NCI-H524 (cell line): ENCODE measurements around the gene HLTF.

Experiments used
- DNase-seq, 2 experiments: peaks; one replicate each; lab custom pipeline; 2025; lab: John Stamatoyannopoulos, UW

HLTF gene

GRCh38 chr3:149016669-149017541 lies 69.4 kb downstream of the HLTF start:
- no peak for DNase-seq

- DNase-seq, result no peak
Measured at GRCh38 chr3:149016242-149016641, 70.1 kb downstream of the HLTF start.

- no peak for DNase-seq
Measured at GRCh38 chr3:149015393-149015792, 70.9 kb downstream of the HLTF start.

- peak in 1 of 2 experiments; percentile 59 for DNase-seq
Measured at GRCh38 chr3:149013726-149014125, 72.6 kb downstream of the HLTF start.

GRCh38 chr3:149011676-149012075 lies 74.7 kb downstream of the HLTF start:
- DNase-seq, result no peak

GRCh38 chr3:149010966-149011365 lies 75.4 kb downstream of the HLTF start:
- DNase-seq, result no peak

- no peak for DNase-seq
Measured at GRCh38 chr3:149010504-149010951, 75.8 kb downstream of the HLTF start.

GRCh38 chr3:149009732-149010131 lies 76.6 kb downstream of the HLTF start:
- DNase-seq, result no peak

- no peak for DNase-seq
Measured at GRCh38 chr3:149007567-149008257, 78.6 kb downstream of the HLTF start.

GRCh38 chr3:149005416-149005815 lies 80.9 kb downstream of the HLTF start:
- no peak for DNase-seq

- DNase-seq, result no peak
Measured at GRCh38 chr3:149004622-149005021, 81.7 kb downstream of the HLTF start.

GRCh38 chr3:149003653-149004305 lies 82.6 kb downstream of the HLTF start:
- no peak for DNase-seq

GRCh38 chr3:149001727-149002126 lies 84.6 kb downstream of the HLTF start:
- no peak for DNase-seq

- no peak for DNase-seq
Measured at GRCh38 chr3:149000206-149000745, 86.1 kb downstream of the HLTF start.

- DNase-seq, result no peak
Measured at GRCh38 chr3:148999806-149000205, 86.5 kb downstream of the HLTF start.

- DNase-seq, result no peak
Measured at GRCh38 chr3:148998715-148999423, 87.5 kb downstream of the HLTF start.

GRCh38 chr3:148998297-148998696 lies 88.0 kb downstream of the HLTF start:
- DNase-seq, result no peak

- DNase-seq, result no peak
Measured at GRCh38 chr3:148997623-148998022, 88.7 kb downstream of the HLTF start.

GRCh38 chr3:148992635-148993255 lies 93.6 kb downstream of the HLTF start:
- no peak for DNase-seq

- DNase-seq, result peak; percentile 32 to 57
Measured at GRCh38 chr3:148992027-148992634, 94.2 kb downstream of the HLTF start.
